GM18909 (cell line): ENCODE results near the gene GDF11.

ENCODE experiments used
- ATAC-seq: cut with Tn5 transposase; IDR thresholded peaks from one replicate; pipeline ENCODE4 v1.9.1; 2021; ENCODE audit warnings: mild to moderate bottlenecking; ENCODE audit not compliant: unreplicated experiment, poor library complexity

GDF11 gene

GRCh38 chr12:55721601-55722213 is 21.2 kb upstream of the GDF11 start:
- no peak for ATAC-seq

GRCh38 chr12:55722948-55723347 is 20.0 kb upstream of the GDF11 start:
- ATAC-seq = no peak

DNA sequence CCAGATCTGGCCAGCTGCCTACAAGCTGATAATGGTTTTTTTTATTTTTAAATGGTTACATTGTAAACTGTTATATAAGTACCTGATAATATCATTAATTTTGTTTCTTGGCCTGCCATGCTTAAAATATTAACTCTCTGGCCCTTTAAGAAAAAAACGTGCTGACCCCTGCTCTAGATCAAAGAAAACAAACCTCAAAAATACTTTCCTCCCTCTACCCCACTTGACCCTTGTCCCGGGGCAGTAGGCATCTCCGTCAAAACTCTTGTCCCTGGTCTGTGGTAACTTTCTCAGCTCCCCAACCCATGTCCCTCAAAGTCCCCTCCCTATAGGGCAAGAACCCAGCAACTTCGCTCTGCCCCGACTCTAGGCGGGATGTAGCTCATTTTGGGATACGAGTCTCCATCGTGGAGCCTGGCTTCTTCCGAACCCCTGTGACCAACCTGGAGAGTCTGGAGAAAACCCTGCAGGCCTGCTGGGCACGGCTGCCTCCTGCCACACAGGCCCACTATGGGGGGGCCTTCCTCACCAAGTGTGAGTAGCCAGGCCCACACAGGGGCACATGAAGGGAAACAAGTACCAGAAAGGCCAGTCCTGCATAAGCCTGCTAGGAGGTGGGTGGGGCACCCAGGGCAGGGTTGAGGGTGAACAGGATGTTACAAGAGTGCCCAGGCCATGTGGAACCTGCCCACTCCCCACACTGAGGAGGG is 19.3 kb upstream of the GDF11 start:
- ATAC-seq = no peak

DNA sequence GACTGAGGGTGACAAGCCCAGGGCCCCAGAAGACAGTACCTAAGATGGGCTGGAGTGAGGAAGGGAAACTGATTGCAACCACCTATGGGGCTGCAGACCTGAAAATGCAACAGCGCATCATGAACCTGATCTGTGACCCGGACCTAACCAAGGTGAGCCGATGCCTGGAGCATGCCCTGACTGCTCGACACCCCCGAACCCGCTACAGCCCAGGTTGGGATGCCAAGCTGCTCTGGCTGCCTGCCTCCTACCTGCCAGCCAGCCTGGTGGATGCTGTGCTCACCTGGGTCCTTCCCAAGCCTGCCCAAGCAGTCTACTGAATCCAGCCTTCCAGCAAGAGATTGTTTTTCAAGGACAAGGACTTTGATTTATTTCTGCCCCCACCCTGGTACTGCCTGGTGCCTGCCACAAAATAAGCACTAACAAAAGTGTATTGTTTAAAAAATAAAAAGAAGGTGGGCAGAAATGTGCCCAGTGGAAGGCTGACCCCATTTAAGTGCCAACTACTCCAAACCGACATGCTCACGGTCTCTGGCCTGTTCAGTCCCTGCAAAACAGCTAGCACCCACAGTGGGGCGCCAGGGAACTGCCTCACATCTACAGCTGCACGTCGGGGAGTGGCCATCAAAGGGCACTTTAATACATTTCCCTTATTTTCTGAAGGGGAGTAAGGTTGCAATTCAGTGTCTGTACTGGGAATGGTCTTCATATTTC is 18.5 kb upstream of the GDF11 start:
- ATAC-seq = no peak

GRCh38 chr12:55724940-55725309 is 18.0 kb upstream of the GDF11 start:
- ATAC-seq = no peak

GRCh38 chr12:55725556-55725955 is 17.4 kb upstream of the GDF11 start:
- ATAC-seq = no peak

DNA sequence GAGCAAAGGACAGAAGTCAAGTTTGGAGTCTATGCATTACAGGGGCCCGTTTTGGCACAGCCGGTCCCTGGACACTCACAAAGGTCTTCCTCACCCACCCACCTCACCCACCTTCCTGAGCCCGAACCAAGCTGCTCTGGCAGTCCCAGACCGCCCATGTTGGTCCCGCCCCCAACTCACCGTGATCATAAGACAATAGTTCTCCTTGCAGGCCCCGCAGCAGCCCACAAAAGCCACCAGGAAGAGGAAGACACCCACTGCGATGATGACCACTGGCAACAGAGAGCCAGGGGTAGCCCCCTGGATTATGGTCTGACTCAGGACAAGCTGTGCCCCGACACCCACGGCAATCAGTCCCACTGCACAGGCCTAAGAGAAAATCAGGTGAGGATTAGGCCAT is 16.0 kb upstream of the GDF11 start:
- ATAC-seq = no peak

- no peak for ATAC-seq
Measured at GRCh38 chr12:55727643-55728185, 15.2 kb upstream of the GDF11 start.

- peak; percentile 28 for ATAC-seq
Measured at GRCh38 chr12:55728186-55728938, 14.6 kb upstream of the GDF11 start.

GRCh38 chr12:55728939-55729818 is 13.7 kb upstream of the GDF11 start, which contains the start of gene CD63:
Gene CD63 (minus strand): TSS chr12:55729009. CDS start chr12:55728341, 668 bp downstream.
- peak; percentile 72 for ATAC-seq

GRCh38 chr12:55729819-55730818 is 12.8 kb upstream of the GDF11 start:
- ATAC-seq = peak; percentile 55

- ATAC-seq = no peak
Measured at GRCh38 chr12:55732288-55732687, 10.6 kb upstream of the GDF11 start.

- ATAC-seq = no peak
Measured at GRCh38 chr12:55733021-55733555, 9.8 kb upstream of the GDF11 start.

- ATAC-seq = no peak
Measured at GRCh38 chr12:55733858-55734257, 9.1 kb upstream of the GDF11 start.

- ATAC-seq = no peak
Measured at GRCh38 chr12:55734595-55734994, 8.3 kb upstream of the GDF11 start.

- no peak for ATAC-seq
Measured at GRCh38 chr12:55736076-55736475, 6.8 kb upstream of the GDF11 start.

DNA sequence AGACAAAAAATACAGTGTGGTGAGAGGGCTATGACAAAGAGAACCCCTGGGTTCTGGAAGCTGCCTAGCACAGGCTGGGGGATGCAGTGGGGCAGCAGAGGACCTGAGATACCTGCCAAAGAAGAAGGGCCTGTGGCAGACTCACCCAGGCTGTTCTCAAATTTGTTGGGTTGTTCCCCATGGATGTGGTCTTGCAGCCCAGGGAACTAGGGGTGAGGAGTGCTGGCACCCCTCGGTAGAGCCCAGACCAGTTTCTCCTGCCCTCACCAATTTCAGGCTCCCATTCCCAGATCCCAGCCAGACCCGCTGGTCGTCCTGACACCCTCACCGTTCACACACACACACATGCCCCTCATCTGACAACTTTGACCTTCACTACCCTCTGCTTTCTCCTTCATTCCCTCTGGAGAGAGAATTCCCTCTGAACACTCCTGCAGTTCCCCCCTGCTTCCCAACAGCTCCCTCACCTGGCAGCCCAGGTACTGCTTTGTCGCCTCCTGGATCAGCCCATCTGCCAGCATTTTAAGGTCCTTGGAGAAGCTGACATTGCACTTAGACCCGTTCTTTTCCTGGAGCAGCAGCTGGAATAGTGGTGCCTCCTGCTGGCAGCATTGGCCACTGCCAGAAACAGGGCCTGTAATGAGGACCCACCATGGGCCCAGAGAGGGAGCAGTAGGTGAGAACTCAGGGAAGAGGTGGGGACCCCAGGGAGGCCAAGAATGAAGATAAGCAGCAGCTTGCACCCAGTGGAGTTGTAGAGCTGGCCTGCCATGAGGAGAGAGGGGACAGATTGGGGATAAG is 5.9 kb upstream of the GDF11 start:
- no peak for ATAC-seq
